HEK293 (cell line): ENCODE data around the gene ERCC1.
A peak's percentile ranks its signal among the peaks of the same experiment; 100 is the strongest.

Experiments used
- CTCF ChIA-PET: fragments of 350-600 bp; formaldehyde crosslinking; extraction: SDS; loops from one replicate; lab custom pipeline; 2021; ENCODE audit warnings: antibody characterized with exemption; lab: Yijun Ruan, JAX
- POLR2A ChIA-PET: fragments of 300-600 bp; formaldehyde crosslinking; extraction: SDS; loops from one replicate; lab custom pipeline; 2020; ENCODE audit warnings: antibody characterized with exemption, inconsistent platforms; lab: Yijun Ruan, JAX
- H3K27ac ChIP-seq: fragments of 200-500 bp; sonication (Bioruptor generic); 2 replicates; pipeline ENCODE4 v1.5.1; 2014; ENCODE audit warnings: low read depth, low read length, control low read depth, inconsistent platforms; ENCODE audit errors: extremely low read depth
- H3K36me3 ChIP-seq, 2 experiments: fragments of 200-500 bp in 1 of 2; sonication (Bioruptor generic) in 1 of 2; 1 replicate in 1 of 2; 2 replicates in 1 of 2; pipeline ENCODE4 v1.5.1; 2014 to 2017; ENCODE audit warnings: inconsistent platforms in 2 of 2, low read length in 2 of 2; ENCODE audit not compliant: control insufficient read depth in 2 of 2, insufficient read depth in 1 of 2
- H3K4me1 ChIP-seq: fragments of 200-500 bp; sonication (Bioruptor generic); 2 replicates; pipeline ENCODE4 v1.5.1; 2014; ENCODE audit warnings: mild to moderate bottlenecking, low read length, inconsistent platforms; ENCODE audit not compliant: control insufficient read depth, insufficient read depth
- H3K4me3 ChIP-seq: 2 replicates; pipeline ENCODE4 v1.5.1; 2011; ENCODE audit warnings: low read depth, mild to moderate bottlenecking, control low read depth, low read length, moderate library complexity
- H3K9me3 ChIP-seq: fragments of 200-500 bp; sonication (Bioruptor generic); 2 replicates; pipeline ENCODE4 v1.5.1; 2014; ENCODE audit warnings: low read depth, low read length, inconsistent platforms; ENCODE audit not compliant: control insufficient read depth, insufficient read depth
- GLIS1 ChIP-seq: fragments of 450-650 bp; formaldehyde crosslinking; IDR thresholded peaks from 2 replicates; pipeline ENCODE4 v1.5.1; 2016; ENCODE audit warnings: missing biosample characterization, missing genetic modification characterization
- HOXD13 ChIP-seq: sonication (generic); formaldehyde crosslinking; IDR thresholded peaks from 2 replicates; pipeline ENCODE4 v1.8.0; 2022; ENCODE audit warnings: missing genetic modification reagents, borderline replicate concordance
- IKZF3 ChIP-seq: fragments of 450-650 bp; IDR thresholded peaks from 2 replicates; pipeline ENCODE4 v1.5.0; 2018; ENCODE audit warnings: missing biosample characterization, mild to moderate bottlenecking, missing genetic modification characterization, moderate library complexity
- MZF1 ChIP-seq: fragments of 450-650 bp; formaldehyde crosslinking; IDR thresholded peaks from 2 replicates; pipeline ENCODE4 v1.5.1; 2017; ENCODE audit warnings: missing biosample characterization, missing genetic modification characterization, borderline replicate concordance
- ZNF248 ChIP-seq: fragments of 450-650 bp; formaldehyde crosslinking; IDR thresholded peaks from 2 replicates; pipeline ENCODE4 v1.5.1; 2017; ENCODE audit warnings: missing biosample characterization, missing genetic modification characterization
- ZNF292 ChIP-seq: fragments of 450-650 bp; formaldehyde crosslinking; IDR thresholded peaks from 2 replicates; pipeline ENCODE4 v1.5.1; 2016; ENCODE audit warnings: low read depth, missing biosample characterization, missing genetic modification characterization, borderline replicate concordance
- ZNF335 ChIP-seq: fragments of 450-650 bp; formaldehyde crosslinking; conservative IDR thresholded peaks from 2 replicates; pipeline ENCODE4 v1.5.1; 2016; ENCODE audit warnings: missing biosample characterization, missing genetic modification characterization
- ZNF561 ChIP-seq: fragments of 450-650 bp; IDR thresholded peaks from 2 replicates; pipeline ENCODE4 v1.5.1; 2018; ENCODE audit warnings: missing biosample characterization, missing genetic modification characterization, borderline replicate concordance
- ZNF76 ChIP-seq: fragments of 450-650 bp; formaldehyde crosslinking; IDR thresholded peaks from 2 replicates; pipeline ENCODE4; 2016; ENCODE audit warnings: low read depth, missing biosample characterization, missing genetic modification characterization, borderline replicate concordance
- ZSCAN23 ChIP-seq: fragments of 450-650 bp; formaldehyde crosslinking; IDR thresholded peaks from 2 replicates; pipeline ENCODE4 v1.5.1; 2016; ENCODE audit warnings: missing biosample characterization, missing genetic modification characterization
- TF ChIP-seq, protein P1 (sequence below): fragments of 450-650 bp; formaldehyde crosslinking; conservative IDR thresholded peaks from 2 replicates; pipeline ENCODE4 v1.5.1; 2016; ENCODE audit warnings: low read depth, missing biosample characterization, missing genetic modification characterization
- TF ChIP-seq, protein P2 (sequence below): fragments of 450-650 bp; formaldehyde crosslinking; IDR thresholded peaks from 2 replicates; pipeline ENCODE4 v1.5.1; 2016; ENCODE audit warnings: missing biosample characterization, missing genetic modification characterization
- TF ChIP-seq, protein P3 (sequence below): fragments of 450-650 bp; IDR thresholded peaks from 2 replicates; pipeline ENCODE4 v1.5.1; 2018; ENCODE audit warnings: missing biosample characterization, missing genetic modification characterization
- TF ChIP-seq, protein P4 (sequence below): fragments of 450-650 bp; formaldehyde crosslinking; IDR thresholded peaks from 2 replicates; pipeline ENCODE4 v1.5.1; 2016; ENCODE audit warnings: missing biosample characterization, missing genetic modification characterization, borderline replicate concordance
- TF ChIP-seq, protein P5 (sequence below): fragments of 450-650 bp; formaldehyde crosslinking; IDR thresholded peaks from 2 replicates; pipeline ENCODE4 v1.5.1; 2016; ENCODE audit warnings: missing biosample characterization, missing genetic modification characterization

The ERCC1 gene

DNA sequence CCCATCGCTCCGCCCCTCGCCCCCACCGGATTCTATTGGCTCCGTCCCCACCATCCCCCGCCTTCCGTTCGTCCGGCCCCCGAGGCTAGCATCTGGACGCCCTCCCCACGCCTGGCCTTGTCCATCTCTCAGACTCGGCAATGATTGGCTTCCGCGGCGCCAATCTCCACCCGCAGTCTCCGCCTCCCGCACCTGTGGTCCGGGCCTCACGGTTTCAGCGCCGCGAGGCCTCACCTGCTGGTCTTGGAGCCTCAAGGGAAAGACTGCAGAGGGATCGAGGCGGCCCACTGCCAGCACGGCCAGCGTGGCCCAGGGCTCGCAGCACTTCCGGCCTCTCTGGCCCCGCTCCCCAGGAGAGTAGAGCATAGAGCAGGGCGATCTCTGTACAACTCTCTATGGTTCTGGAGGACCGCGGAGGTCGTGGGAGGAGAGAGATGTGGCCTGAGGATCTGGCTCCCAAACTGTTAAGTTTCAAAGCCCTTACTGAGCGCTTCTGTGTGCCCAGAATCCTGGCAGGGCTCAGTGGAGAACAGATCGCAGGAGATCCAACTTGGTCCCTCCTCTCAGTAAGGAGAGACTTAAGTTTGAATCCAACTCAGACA is at the start of gene ERCC1 (continued):
- TF ChIP-seq HOXD13 (CRISPR knock-in tag) (no peak), MZF1 (tag by site-specific recombination) (no peak), ZNF292 (tag by site-specific recombination) (no peak)
- TF ChIP-seq, protein P1, sequence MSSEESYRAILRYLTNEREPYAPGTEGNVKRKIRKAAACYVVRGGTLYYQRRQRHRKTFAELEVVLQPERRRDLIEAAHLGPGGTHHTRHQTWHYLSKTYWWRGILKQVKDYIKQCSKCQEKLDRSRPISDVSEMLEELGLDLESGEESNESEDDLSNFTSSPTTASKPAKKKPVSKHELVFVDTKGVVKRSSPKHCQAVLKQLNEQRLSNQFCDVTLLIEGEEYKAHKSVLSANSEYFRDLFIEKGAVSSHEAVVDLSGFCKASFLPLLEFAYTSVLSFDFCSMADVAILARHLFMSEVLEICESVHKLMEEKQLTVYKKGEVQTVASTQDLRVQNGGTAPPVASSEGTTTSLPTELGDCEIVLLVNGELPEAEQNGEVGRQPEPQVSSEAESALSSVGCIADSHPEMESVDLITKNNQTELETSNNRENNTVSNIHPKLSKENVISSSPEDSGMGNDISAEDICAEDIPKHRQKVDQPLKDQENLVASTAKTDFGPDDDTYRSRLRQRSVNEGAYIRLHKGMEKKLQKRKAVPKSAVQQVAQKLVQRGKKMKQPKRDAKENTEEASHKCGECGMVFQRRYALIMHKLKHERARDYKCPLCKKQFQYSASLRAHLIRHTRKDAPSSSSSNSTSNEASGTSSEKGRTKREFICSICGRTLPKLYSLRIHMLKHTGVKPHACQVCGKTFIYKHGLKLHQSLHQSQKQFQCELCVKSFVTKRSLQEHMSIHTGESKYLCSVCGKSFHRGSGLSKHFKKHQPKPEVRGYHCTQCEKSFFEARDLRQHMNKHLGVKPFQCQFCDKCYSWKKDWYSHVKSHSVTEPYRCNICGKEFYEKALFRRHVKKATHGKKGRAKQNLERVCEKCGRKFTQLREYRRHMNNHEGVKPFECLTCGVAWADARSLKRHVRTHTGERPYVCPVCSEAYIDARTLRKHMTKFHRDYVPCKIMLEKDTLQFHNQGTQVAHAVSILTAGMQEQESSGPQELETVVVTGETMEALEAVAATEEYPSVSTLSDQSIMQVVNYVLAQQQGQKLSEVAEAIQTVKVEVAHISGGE (tag by site-specific recombination), result peak; percentile 90
- TF ChIP-seq, protein P2, sequence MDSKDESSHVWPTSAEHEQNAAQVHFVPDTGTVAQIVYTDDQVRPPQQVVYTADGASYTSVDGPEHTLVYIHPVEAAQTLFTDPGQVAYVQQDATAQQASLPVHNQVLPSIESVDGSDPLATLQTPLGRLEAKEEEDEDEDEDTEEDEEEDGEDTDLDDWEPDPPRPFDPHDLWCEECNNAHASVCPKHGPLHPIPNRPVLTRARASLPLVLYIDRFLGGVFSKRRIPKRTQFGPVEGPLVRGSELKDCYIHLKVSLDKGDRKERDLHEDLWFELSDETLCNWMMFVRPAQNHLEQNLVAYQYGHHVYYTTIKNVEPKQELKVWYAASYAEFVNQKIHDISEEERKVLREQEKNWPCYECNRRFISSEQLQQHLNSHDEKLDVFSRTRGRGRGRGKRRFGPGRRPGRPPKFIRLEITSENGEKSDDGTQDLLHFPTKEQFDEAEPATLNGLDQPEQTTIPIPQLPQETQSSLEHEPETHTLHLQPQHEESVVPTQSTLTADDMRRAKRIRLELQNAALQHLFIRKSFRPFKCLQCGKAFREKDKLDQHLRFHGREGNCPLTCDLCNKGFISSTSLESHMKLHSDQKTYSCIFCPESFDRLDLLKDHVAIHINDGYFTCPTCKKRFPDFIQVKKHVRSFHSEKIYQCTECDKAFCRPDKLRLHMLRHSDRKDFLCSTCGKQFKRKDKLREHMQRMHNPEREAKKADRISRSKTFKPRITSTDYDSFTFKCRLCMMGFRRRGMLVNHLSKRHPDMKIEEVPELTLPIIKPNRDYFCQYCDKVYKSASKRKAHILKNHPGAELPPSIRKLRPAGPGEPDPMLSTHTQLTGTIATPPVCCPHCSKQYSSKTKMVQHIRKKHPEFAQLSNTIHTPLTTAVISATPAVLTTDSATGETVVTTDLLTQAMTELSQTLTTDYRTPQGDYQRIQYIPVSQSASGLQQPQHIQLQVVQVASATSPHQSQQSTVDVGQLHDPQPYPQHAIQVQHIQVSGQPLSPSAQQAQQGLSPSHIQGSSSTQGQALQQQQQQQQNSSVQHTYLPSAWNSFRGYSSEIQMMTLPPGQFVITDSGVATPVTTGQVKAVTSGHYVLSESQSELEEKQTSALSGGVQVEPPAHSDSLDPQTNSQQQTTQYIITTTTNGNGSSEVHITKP (tag by site-specific recombination), result peak; percentile 80

DNA sequence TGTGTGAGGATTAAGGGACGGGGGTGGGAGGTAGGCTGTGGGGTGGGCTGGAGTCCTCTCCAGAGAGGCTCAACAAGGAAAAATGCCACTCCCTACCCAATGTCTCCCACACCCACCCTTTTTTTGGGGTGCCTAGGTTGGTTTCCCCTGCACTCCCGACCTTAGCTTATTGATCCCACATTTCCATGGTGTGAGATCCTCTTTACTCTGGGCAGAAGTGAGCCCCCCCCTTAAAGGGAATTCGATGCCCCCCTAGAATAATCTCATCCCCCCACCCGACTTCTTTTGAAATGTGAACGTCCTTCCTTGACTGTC is 49.6 kb upstream of the ERCC1 start:
- H3K9me3 ChIP-seq, result no peaks in the 10 kb centered on the region
- H3K4me3 ChIP-seq, result no peak overlapping the region
- no peak overlapping the region for H3K27ac ChIP-seq
- no peaks in the 10 kb centered on the region for H3K36me3 ChIP-seq
- ChIA-PET CTCF (interaction anchor here (0.6 to 7.6 kb wide), 3 partner anchors 20 to 65 kb away, joined by 3 to 86 read pairs (median 3); no protein-coding TSS in a partner anchor), POLR2A (no interaction called here)
- TF ChIP-seq, protein P3, sequence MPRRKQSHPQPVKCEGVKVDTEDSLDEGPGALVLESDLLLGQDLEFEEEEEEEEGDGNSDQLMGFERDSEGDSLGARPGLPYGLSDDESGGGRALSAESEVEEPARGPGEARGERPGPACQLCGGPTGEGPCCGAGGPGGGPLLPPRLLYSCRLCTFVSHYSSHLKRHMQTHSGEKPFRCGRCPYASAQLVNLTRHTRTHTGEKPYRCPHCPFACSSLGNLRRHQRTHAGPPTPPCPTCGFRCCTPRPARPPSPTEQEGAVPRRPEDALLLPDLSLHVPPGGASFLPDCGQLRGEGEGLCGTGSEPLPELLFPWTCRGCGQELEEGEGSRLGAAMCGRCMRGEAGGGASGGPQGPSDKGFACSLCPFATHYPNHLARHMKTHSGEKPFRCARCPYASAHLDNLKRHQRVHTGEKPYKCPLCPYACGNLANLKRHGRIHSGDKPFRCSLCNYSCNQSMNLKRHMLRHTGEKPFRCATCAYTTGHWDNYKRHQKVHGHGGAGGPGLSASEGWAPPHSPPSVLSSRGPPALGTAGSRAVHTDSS, result no peak
- TF ChIP-seq HOXD13 (CRISPR knock-in tag) (no peak), GLIS1 (tag by site-specific recombination) (no peak), IKZF3 (tag by site-specific recombination) (no peak), ZNF248 (no peak), ZNF561 (tag by site-specific recombination) (no peak), ZSCAN23 (tag by site-specific recombination) (no peak), ZNF335 (tag by site-specific recombination) (no peak), ZNF76 (tag by site-specific recombination) (no peak)
- TF ChIP-seq, protein P4, sequence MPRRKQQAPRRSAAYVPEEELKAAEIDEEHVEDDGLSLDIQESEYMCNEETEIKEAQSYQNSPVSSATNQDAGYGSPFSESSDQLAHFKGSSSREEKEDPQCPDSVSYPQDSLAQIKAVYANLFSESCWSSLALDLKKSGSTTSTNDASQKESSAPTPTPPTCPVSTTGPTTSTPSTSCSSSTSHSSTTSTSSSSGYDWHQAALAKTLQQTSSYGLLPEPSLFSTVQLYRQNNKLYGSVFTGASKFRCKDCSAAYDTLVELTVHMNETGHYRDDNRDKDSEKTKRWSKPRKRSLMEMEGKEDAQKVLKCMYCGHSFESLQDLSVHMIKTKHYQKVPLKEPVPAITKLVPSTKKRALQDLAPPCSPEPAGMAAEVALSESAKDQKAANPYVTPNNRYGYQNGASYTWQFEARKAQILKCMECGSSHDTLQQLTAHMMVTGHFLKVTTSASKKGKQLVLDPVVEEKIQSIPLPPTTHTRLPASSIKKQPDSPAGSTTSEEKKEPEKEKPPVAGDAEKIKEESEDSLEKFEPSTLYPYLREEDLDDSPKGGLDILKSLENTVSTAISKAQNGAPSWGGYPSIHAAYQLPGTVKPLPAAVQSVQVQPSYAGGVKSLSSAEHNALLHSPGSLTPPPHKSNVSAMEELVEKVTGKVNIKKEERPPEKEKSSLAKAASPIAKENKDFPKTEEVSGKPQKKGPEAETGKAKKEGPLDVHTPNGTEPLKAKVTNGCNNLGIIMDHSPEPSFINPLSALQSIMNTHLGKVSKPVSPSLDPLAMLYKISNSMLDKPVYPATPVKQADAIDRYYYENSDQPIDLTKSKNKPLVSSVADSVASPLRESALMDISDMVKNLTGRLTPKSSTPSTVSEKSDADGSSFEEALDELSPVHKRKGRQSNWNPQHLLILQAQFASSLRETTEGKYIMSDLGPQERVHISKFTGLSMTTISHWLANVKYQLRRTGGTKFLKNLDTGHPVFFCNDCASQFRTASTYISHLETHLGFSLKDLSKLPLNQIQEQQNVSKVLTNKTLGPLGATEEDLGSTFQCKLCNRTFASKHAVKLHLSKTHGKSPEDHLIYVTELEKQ (tag by site-specific recombination), result no peak
- TF ChIP-seq, protein P5, sequence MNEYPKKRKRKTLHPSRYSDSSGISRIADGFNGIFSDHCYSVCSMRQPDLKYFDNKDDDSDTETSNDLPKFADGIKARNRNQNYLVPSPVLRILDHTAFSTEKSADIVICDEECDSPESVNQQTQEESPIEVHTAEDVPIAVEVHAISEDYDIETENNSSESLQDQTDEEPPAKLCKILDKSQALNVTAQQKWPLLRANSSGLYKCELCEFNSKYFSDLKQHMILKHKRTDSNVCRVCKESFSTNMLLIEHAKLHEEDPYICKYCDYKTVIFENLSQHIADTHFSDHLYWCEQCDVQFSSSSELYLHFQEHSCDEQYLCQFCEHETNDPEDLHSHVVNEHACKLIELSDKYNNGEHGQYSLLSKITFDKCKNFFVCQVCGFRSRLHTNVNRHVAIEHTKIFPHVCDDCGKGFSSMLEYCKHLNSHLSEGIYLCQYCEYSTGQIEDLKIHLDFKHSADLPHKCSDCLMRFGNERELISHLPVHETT (tag by site-specific recombination), result no peak
- H3K4me1 ChIP-seq, result peaks cover 1% of the 10 kb centered on the region; the same call in 1 of the 2 replicates
